ENCODE measurements around the gene PAN3.
"Not testable (repeated sequence)": the region's sequence is repeated elsewhere in the genome, so short reads cannot be mapped to it uniquely, and the experiment has no call there.

PAN3 gene, protein sequence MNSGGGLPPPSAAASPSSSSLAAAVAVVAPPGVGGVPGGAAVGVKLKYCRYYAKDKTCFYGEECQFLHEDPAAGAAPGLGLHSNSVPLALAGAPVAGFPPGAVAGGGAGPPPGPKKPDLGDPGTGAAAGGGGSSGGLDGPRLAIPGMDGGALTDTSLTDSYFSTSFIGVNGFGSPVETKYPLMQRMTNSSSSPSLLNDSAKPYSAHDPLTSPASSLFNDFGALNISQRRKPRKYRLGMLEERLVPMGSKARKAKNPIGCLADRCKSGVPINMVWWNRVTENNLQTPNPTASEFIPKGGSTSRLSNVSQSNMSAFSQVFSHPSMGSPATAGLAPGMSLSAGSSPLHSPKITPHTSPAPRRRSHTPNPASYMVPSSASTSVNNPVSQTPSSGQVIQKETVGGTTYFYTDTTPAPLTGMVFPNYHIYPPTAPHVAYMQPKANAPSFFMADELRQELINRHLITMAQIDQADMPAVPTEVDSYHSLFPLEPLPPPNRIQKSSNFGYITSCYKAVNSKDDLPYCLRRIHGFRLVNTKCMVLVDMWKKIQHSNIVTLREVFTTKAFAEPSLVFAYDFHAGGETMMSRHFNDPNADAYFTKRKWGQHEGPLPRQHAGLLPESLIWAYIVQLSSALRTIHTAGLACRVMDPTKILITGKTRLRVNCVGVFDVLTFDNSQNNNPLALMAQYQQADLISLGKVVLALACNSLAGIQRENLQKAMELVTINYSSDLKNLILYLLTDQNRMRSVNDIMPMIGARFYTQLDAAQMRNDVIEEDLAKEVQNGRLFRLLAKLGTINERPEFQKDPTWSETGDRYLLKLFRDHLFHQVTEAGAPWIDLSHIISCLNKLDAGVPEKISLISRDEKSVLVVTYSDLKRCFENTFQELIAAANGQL

DNA sequence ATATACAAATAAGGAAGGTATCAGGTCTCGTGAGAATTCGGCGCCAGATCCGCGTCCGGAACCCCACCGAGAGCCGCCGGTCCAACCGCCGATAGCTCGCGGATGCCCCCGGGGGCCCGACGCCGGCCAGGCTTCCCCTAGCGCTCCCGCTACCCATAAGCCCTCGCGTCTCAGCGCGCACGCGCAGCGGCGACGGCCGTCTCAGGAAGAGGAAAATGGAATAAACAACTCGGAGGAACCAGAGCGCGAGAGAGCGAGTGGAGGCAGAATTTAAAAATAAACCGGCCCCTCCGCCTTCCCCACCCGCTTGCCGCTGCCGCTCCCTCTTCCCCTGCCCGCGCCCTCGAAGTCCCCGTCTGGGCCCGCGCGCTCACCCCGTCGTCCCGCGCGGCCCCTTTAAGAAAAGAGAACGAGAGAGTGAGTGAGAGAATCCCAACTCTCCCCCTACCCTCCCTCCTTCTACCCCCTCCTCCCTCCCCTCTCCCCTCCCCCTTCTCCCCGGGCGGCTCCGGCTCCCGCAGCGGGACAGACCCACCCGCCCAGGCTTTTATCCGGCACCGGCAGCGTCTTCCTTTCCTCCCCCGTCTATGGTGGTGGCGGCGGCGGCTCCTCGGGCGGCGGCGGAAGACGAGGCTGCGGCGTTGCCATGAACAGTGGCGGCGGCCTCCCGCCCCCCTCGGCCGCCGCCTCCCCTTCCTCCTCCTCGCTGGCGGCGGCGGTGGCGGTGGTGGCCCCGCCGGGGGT, at the start of gene PAN3:
PAN3 (plus strand) TSS at position 534 of the 744 bp plus-strand sequence; CDS start at position 647, 113 bp downstream.
- peak; percentile 53 to 58 for DNase-seq

DNA sequence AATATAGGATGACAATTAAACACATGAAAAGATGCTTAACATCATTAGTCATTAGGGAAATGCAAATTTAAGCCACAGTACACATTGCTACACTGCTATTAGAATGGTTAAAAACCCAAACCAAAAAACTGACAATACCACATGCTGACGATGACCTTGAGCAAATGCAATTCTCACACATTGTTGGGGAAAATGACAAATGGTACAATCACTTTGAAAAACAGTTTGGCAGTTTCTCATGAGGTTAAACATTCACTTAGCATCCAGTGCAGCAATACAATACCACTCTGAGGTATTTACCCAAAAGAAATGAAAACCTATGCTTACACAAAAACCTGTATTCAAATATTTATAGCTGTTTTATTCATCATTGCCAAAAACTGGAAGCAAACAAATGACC, 49.3 kb upstream of the PAN3 start:
- no peak for DNase-seq

DNA sequence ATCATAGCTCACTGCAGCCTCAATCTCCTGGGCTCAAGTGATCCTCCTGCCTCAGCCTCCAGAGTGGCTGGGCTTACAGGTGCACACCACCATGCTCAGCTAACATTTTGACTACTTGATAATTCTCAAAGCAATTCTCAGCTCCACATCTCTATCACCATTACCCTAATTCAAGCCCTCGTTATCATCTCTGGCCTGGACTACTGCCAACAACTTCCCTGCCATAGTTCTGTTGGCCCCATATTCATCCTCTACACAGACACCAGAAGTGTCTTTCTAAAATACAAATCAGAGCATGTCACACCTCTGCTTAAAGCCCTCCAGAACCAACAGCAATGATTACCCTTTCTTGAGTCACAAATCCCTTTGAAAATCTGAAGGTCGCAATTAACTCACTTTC, 45.9 kb upstream of the PAN3 start:
- no peak for DNase-seq

DNA sequence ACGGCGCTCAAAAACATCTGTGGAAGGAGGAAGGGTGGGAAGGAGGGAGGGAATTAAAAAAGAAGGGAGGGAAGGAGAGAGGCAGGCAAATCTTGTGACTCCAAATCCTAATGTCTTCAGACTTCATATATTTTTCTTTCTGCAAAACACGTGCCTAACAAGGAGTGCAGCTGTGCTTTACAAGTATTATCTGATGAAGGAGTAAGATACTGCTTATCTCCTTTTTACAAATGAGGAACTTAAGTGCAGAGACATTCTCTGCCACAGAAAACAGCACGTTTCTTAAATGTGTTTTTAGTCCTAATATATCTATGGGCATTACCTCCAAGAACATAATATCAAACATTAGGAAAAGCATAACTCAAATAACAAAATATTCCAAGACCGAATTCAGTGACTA, 44.5 kb upstream of the PAN3 start:
- DNase-seq: peak; percentile 29 to 50

DNA sequence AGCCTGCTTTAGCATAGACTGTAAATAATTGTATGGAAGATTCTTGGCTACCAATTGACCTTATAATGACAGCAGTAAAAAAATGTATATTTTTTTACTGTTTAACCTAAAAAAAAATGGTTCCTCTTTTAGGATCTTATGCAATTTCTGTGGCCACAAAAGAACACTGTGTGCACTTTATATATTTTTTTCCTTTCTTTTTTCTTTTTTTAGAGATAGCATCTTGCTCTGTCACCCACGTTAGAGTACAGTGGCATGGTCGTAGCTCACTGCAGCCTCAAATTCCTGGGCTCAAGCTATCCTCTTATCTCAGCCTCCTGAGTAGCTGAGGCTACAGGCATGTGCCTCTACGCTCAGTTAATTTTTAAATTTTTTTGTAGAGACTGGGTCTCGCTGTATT, 44.0 kb upstream of the PAN3 start:
- peak; percentile 38 to 50 for DNase-seq

DNA sequence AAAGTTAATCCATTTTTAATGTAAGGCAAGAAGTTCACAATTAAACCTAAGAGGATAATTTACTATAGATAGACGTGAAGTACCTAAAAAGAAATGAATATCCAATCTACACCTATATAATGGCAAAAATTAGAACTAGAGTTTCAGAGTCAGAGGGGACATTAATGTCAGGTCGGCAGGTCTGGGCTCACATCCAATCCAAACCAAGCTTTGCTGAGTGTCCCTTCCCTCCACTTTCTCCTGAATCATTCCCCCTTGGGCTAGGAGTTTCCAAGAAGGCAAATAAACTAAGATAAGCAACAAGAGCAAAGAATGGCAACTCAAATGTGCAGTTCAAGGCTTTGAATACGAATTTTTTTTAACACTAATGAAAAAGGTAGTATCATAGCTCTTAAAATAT, 40.8 kb upstream of the PAN3 start:
- no peak for DNase-seq

DNA sequence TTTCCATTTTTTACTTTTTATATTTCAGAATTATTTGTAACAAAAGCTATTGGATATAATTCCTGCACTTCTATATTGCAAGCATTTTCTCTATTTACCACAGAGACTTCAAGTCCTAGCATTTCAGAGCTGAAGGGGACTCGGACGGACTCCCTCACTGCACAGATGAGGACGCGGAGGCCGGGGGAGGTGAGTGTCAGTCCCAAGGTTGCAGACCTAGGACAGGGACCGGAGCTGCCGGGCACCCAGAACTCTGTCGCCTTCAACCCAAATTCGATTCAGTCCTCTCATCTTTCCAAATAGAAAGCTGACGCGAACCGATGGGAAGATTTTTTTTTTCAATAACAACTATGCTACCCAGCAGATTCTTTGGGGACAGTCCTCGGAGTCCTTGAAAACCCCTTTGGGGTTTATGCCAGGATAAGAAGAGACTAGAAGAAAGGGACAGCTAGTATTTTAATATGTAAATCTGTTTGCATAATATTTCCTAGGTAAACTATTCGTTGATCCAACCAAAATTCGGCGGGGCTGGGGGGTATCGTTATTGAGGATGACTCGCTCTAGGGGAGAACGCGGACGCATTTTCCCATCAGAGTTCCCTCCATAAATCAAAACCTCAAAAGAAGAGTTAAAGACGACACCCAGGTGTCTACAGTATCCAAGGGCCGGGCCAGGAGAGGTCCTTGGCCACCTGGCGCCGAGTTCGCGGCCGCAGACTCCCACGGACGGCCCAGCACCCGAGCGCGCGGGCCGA, 38.8 kb upstream of the PAN3 start:
- DNase-seq: no peak

DNA sequence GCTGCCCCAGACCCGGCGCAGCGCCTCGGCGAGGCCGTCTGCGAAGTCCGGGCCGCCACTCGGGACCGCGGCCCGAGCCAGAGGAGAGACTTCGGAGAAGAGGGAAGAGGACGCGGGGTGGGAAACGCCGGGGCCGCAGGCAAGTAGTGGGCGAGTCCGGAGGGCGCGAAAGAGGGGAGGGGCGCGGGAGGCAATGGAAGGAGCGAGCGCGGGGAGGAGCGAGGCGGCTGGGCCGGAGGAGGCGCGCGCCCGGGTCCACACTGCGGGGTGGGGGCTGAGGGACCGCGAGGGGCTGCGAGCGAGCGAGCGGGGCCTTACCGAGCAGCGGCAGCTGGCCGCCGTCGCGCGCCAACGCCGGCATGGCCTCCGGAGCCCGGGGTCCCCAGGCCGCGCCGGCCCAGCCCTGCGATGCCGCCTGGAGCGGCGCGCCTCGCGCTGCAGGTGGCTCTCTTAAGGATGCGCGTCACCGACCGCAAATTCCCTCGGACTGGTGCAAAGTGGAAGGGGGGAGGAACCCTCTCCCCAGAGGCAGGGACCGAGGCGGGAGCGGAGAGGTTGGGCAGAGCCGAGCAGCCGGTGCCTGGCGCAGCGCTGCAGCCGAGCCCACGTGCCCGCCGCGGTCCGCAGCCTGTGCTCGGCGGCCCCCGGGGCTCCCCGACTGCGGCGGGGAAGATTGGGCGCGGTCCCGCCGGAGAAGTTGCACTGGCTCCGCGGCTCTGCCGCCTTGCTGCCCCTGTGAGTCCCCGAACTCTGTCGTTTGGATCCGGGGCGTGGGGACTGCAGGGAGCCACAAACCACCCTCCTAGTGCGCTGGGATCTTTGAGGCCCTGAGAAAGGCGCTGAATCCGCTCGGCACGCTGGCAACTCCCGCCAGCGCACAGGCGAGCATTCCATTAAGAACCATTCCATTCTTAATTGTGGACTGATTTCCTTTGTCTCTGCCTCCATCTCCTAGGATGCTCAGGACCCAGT, 37.9 kb upstream of the PAN3 start, which contains the start of gene FLT3:
FLT3 (minus strand) TSS at position 427 of the 972 bp plus-strand sequence; CDS start at position 361, 66 bp downstream.
- DNase-seq: peak; percentile 38 to 53

DNA sequence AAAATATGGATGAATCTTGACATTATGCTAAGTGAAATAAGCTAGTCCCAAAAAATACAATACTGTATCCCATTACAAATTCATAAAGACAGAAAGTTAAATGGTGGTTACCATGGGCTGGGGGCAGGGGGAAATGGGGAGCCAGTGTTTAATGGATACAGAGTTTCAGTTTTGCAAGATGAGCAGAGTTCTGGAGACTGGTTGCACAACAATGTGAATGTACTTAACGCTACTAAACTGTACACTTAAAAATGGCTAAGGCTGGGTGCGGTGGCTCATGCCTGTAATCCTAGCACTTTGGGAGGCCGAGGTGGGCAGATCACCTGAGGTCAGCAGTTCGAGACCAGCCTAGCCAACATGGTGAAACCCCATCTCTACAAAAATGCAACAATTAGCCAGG, 36.5 kb upstream of the PAN3 start:
- DNase-seq: not testable (repeated sequence)

DNA sequence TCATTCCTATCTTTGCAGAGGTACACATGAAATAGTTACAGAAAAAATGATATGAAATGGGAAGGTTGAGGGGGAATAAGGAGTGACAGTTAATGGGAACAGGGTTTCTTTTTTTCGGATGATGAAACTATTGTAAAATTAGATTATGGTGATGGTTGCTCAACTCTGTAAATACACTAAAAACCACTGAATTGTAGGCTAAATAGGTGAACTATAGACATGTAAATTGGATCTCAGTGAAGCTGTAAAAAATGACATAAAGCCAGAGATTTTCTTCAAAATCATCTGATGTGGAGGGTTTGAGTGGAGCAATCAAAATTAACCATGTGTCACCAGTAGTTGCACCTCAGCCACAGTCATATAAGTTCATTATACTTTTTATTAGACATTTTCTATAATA, 31.4 kb upstream of the PAN3 start:
- no peak for DNase-seq

DNA sequence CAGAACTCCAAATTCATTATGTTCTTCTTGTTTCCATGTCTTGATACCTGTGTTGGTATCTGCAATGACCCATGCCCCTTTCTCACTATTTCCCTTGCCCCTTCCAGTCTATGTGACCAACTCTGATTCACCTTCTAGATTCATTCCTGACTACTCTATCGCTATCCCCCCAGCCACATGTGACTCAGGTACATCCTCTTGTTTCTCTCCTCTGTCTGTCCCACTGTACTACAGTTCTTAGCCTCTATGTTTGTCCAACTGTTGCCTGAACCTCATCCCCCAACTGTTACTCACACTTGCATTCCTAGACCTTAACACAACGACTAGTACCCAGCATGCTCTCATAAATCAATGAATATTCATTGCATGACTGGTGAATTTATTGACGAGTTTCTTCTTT, 27.9 kb upstream of the PAN3 start:
- DNase-seq: no peak

DNA sequence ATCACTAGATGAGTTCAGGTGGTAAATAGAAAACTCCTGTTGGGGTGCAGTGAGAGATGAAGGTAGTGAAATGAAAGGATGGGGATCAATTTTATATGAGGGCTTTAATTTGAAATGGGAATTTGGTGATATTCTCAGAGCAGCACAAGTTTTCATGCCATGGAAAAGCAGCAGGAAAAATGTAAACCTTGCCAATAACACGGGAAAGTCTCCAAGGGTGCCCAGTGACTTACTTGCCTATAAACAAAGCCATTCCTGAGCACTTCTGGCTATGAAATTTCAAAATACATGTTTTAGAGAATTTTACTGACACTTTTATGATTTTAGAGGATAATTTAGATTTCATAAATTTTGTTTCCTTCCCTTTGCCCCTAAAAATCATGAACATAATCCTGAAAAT, 21.6 kb upstream of the PAN3 start:
- no peak for DNase-seq

DNA sequence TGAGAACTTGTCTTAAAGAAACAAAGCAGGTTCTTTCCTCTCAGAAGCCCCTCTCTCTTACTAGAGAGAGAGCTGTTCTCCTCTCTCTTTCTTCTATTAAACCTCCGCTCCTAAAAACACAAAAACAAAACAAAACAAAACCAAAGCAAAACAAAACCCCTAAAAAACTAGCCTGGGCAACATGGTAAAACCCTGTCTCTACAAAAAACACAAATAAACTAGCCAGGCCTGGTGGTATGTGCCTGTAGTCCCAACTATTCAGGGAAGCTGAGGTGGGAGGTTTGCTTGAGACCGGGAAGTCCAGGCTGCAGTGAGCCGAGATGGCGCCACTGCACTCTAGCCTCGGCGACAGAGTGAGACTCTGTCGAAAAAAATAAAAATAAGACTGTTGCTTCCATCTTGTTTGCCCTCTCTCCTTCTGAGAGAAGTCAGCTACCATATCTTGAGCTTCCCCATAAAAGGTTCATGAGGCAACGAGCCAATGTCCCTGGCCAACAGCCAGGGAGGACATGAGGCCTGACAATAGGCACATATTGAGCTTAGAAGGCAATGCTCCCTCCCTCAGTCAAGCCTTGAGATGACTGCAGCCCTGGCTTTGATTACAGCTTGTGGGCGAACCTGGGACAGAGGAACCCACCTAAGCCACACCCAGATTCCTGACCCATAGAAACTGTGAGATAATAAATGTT, 20.5 kb upstream of the PAN3 start:
- DNase-seq: no peak

DNA sequence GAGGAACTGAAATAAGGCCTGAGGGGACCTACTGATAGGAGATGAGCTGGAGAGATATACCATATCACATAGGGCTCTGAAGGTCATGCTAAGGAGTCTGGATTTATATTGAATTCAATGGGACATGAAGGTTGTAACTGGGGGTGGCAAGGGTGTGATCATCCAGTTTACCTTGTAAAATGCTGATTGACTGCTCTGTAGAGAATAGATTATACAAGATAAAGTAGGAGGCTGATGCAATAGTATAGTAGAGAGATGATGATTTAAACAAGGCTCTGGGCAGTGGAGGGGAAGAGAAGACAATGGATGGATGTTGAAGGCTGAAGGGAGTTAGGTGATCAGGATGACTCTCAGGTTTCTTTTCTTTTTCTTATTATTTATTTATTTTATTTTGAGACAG, 18.0 kb upstream of the PAN3 start:
- DNase-seq: no peak

DNA sequence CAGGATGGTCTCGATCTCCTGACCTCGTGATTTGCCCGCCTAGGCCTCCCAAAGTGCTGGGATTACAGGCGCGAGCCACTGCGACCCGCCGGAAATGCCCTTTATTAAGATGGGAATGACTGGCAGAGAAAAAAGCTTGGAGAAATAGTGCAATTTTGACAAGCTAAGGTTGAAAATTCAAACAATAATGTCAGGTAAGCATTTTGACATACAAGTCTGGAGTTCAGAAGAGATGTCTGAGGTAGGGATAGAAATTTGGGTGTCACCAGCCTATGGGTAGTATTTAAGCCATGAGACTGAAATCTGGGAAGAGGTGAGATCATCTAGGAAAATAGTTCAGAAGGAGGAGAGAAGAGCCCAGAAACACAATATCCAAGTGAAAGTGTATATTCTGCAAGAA, 17.1 kb upstream of the PAN3 start:
- no peak for DNase-seq

DNA sequence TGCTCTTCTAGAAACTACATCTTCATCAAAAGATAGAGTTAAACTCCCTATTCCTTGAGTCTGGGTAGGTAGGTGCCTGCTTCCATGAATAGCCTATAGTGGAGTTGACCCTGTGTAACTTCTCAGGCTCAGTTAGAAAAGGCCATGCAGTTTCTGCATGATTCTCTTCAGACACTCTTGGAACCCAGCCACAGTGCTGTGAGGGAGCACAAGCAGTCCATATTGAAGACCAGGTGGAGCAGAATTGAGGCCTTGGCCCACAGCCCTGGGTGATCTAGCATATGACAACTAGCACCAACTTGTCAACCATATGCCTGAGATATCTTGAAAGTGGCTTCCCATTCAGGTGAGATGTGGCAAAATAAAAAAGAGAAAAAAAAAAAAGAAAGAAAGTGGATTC, 10.3 kb upstream of the PAN3 start:
- no peak for DNase-seq

DNA sequence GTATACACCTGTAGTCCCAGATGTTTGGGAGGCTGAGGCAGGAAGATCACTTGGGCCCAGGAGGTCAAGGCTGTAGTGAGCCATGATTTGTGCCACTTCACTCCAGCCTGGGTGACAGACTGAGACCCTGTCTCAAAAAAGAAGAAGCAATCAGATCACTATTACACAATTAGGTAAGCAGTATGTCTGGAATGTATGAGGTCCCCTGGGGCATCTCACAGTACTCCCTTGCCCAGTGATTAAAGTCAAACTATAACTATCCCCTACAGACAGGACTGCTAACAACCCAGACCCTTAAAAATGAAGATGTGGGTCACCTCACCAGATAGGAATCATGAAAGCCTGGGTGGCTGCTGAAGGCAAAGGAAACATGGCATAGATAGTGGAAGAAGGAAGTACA, 9.4 kb upstream of the PAN3 start:
- DNase-seq: no peak

DNA sequence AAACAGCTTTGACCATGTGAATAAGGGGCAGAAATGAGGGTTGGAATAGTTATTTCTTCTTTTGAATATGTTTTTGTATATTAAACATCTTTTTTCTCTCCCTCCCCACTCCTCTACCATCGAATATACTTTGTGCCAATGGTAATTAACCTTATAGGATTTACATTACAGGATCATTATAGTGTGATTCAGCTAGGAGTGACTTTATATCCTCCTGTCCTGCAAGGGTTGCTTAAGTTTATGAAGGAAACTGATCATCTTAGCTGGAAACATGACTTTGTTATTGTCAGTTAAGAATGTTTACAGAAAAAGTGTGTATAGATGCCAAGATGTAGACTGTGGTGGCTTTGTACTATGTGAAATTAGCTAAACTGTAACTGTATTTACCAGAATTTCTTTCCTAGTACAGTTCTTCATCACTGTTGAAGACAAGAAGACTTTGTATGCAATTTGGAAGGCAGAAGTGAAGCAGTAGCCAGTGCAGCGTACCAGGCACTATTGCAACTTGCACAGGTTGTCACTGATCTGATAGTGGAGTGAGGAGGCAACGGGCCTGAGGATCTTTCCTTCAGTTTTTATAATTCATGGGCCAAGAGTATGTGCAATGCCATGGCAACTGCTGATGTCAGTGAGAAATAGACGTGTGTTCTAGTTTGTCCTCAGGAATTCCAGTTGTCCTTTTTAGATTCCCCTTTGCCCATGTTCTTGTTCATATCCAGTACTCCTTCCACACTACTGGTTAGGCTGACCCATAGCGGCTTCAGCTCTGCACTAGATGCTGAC, 8.2 kb upstream of the PAN3 start:
- no peak for DNase-seq

DNA sequence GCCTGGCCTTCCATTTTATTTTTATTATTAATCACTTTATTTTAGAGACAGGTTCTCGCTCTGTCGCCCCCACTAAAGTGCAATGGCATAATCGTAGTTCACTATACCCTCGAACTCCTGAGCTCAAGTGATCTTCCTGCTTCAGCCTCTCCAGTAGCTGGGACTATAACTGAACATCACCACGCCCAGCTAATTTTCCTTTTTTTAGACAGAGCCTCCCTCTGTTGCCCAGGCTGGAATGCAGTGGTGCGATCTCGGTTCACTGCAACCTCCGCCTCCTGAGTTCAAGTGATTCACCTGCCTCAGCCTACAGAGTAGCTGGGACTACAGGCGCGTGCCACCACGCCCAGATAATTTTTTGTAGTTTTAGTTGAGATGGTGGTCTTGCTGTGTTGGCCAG, 6.7 kb upstream of the PAN3 start:
- DNase-seq: no peak

DNA sequence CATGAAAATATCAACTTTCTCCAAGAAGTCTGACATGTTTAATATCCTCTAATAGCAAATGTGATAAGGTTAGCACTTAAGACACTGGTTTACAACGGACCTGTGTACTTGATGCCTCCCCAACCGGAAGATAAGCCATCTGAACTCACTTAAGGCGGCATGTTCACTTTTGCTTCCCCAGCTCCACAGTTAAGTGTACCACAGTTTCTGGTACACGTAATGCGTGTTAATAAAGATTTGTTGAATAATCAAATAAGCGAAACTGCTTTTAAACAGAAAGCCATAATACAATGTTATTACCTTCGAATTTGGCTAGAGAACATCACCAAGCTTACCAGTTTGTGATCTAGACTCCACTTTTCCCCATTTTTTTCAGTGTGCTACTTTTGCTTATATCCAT, 1.4 kb upstream of the PAN3 start:
- peak; percentile 3 to 11 for DNase-seq

Measured in Kasumi-1 (cell line).